HEK293 (cell line): ENCODE measurements around the gene GRIK4.

Experiments used
- HOXA7 ChIP-seq: sonication (generic); formaldehyde crosslinking; IDR thresholded peaks from 2 replicates; pipeline ENCODE4 v1.8.1; 2022; ENCODE audit warnings: missing genetic modification reagents, borderline replicate concordance
- HOXD13 ChIP-seq: sonication (generic); formaldehyde crosslinking; IDR thresholded peaks from 2 replicates; pipeline ENCODE4 v1.8.0; 2022; ENCODE audit warnings: missing genetic modification reagents, borderline replicate concordance
- WT1 ChIP-seq: fragments of 450-650 bp; formaldehyde crosslinking; IDR thresholded peaks from 2 replicates; pipeline ENCODE4 v1.5.1; 2016; ENCODE audit warnings: missing biosample characterization, missing genetic modification characterization
- ZXDB ChIP-seq: fragments of 450-650 bp; formaldehyde crosslinking; IDR thresholded peaks from 2 replicates; pipeline ENCODE4 v1.5.1; 2016; ENCODE audit warnings: missing biosample characterization, missing genetic modification characterization
- TF ChIP-seq, protein P1 (sequence below): fragments of 450-650 bp; formaldehyde crosslinking; IDR thresholded peaks from 2 replicates; pipeline ENCODE4 v1.5.1; 2016; ENCODE audit warnings: missing biosample characterization, missing genetic modification characterization
- TF ChIP-seq, protein P2 (sequence below): fragments of 450-650 bp; formaldehyde crosslinking; optimal IDR thresholded peaks from 2 replicates; pipeline ENCODE3; 2016; ENCODE audit warnings: missing biosample characterization, mild to moderate bottlenecking, missing genetic modification characterization
- TF ChIP-seq, protein P3 (sequence below): fragments of 450-650 bp; formaldehyde crosslinking; IDR thresholded peaks from 2 replicates; pipeline ENCODE4 v1.5.1; 2016; ENCODE audit warnings: missing biosample characterization, missing genetic modification characterization

DNA sequence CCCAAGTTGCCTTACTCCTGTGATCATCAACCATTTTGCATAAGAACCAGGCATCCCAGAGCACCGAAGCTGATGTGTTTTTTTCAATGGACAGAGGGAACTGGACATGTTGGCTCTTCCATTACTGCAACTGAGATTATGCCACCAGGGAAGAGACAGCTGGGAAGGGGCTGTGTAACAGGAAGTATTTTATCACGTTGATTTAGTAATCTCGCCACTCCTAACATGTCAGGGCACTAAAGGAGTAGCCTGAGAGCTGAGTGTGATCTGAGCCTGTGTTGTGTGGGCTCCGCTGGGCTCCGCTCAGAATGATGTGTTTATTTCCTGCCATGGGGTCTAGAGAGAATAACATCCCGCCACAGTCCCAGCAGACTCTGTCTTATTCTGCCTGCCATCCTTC, 165.4 kb downstream of the GRIK4 start:
- TF ChIP-seq, protein P1, sequence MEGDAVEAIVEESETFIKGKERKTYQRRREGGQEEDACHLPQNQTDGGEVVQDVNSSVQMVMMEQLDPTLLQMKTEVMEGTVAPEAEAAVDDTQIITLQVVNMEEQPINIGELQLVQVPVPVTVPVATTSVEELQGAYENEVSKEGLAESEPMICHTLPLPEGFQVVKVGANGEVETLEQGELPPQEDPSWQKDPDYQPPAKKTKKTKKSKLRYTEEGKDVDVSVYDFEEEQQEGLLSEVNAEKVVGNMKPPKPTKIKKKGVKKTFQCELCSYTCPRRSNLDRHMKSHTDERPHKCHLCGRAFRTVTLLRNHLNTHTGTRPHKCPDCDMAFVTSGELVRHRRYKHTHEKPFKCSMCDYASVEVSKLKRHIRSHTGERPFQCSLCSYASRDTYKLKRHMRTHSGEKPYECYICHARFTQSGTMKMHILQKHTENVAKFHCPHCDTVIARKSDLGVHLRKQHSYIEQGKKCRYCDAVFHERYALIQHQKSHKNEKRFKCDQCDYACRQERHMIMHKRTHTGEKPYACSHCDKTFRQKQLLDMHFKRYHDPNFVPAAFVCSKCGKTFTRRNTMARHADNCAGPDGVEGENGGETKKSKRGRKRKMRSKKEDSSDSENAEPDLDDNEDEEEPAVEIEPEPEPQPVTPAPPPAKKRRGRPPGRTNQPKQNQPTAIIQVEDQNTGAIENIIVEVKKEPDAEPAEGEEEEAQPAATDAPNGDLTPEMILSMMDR, result no peak
- TF ChIP-seq ZXDB (tag by site-specific recombination) (no peak), HOXD13 (no peak), HOXA7 (no peak), WT1 (no peak)
- TF ChIP-seq, protein P2, sequence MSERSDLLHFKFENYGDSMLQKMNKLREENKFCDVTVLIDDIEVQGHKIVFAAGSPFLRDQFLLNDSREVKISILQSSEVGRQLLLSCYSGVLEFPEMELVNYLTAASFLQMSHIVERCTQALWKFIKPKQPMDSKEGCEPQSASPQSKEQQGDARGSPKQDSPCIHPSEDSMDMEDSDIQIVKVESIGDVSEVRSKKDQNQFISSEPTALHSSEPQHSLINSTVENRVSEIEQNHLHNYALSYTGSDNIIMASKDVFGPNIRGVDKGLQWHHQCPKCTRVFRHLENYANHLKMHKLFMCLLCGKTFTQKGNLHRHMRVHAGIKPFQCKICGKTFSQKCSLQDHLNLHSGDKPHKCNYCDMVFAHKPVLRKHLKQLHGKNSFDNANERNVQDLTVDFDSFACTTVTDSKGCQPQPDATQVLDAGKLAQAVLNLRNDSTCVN (tag by site-specific recombination), result no peak
- TF ChIP-seq, protein P3, sequence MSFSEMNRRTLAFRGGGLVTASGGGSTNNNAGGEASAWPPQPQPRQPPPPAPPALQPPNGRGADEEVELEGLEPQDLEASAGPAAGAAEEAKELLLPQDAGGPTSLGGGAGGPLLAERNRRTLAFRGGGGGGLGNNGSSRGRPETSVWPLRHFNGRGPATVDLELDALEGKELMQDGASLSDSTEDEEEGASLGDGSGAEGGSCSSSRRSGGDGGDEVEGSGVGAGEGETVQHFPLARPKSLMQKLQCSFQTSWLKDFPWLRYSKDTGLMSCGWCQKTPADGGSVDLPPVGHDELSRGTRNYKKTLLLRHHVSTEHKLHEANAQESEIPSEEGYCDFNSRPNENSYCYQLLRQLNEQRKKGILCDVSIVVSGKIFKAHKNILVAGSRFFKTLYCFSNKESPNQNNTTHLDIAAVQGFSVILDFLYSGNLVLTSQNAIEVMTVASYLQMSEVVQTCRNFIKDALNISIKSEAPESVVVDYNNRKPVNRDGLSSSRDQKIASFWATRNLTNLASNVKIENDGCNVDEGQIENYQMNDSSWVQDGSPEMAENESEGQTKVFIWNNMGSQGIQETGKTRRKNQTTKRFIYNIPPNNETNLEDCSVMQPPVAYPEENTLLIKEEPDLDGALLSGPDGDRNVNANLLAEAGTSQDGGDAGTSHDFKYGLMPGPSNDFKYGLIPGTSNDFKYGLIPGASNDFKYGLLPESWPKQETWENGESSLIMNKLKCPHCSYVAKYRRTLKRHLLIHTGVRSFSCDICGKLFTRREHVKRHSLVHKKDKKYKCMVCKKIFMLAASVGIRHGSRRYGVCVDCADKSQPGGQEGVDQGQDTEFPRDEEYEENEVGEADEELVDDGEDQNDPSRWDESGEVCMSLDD (tag by site-specific recombination), result no peak
